Measurements from ENCODE around the gene DYRK1A. TPM values are rescaled to one million over a fixed set of nuclear protein-coding genes. Genes with fewer than 3 reads are reported as not detected.

Gene DYRK1A
- total RNA-seq, 2 donors from 2014 or later = 70.5 to 146 TPM

DNA sequence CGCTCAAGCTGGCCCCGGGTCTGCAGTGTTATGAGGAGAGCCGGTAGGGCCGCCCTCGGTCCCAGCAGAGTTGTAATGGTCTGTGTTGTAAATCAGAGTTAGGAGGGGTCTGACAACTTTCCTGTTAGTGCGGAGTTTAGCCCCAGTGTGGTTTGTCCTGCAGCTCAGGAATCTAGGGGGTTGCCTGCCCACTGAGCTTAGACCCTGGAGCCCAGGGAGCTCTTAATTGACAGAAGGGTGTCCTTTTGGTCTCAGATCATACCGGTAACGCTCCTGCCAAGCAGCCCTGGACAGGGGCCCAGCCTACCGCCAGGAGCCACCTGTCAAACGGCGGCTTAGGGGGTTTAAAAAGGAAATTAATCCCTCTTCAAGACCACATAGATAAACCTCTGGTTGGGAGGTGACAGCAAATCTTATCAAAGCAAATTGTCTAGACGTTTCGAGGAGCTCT, 164.4 kb downstream of the DYRK1A start:
- H3K27me3 ChIP-seq (replicated peaks; ENCODE audit: insufficient read depth) = no peaks in the 10 kb centered on the region
- H3K4me1 ChIP-seq (replicated peaks) = no peaks in the 10 kb centered on the region
- WGBS = 23% methylated on average over 13 of the region's 13 CpGs
- TF ChIP-seq, protein P1, sequence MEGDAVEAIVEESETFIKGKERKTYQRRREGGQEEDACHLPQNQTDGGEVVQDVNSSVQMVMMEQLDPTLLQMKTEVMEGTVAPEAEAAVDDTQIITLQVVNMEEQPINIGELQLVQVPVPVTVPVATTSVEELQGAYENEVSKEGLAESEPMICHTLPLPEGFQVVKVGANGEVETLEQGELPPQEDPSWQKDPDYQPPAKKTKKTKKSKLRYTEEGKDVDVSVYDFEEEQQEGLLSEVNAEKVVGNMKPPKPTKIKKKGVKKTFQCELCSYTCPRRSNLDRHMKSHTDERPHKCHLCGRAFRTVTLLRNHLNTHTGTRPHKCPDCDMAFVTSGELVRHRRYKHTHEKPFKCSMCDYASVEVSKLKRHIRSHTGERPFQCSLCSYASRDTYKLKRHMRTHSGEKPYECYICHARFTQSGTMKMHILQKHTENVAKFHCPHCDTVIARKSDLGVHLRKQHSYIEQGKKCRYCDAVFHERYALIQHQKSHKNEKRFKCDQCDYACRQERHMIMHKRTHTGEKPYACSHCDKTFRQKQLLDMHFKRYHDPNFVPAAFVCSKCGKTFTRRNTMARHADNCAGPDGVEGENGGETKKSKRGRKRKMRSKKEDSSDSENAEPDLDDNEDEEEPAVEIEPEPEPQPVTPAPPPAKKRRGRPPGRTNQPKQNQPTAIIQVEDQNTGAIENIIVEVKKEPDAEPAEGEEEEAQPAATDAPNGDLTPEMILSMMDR (IDR thresholded peaks at IDR 0.05) = no peak
- no peak for TF ChIP-seq POLR2A (IDR thresholded peaks at IDR 0.05)
- no peak for TF ChIP-seq POLR2AphosphoS5 (IDR thresholded peaks at IDR 0.05)
- H3K36me3 ChIP-seq = no peaks in the 10 kb centered on the region
- no peak for DNase-seq (ENCODE audit: low spot score)
- H3K9me3 ChIP-seq = no peaks in the 10 kb centered on the region
- intact Hi-C loops (cut with DNase I) = no loop called here
- H3K27ac ChIP-seq = no peak overlapping the region
- H3K4me3 ChIP-seq = no peak overlapping the region

- intact Hi-C loops (cut with DNase I) = no loop called here
- Histone ChIP-seq H3K9me3 (no peaks in the 10 kb centered on the region), H3K4me3 (no peak overlapping the region), H3K27ac (no peak overlapping the region), H3K27me3 (replicated peaks; ENCODE audit: insufficient read depth) (no peaks in the 10 kb centered on the region), H3K36me3 (no peaks in the 10 kb centered on the region), H3K4me1 (replicated peaks) (no peaks in the 10 kb centered on the region)
- DNase-seq (ENCODE audit: low spot score) = no peak
- TF ChIP-seq, protein P1 (IDR thresholded peaks at IDR 0.05) = no peak
- no peak for TF ChIP-seq POLR2AphosphoS5 (IDR thresholded peaks at IDR 0.05)
- TF ChIP-seq POLR2A (IDR thresholded peaks at IDR 0.05) = no peak
- 30% methylated on average over 13 of the region's 13 CpGs for WGBS
Measured at GRCh38 chr21:37531431-37531932, 164.9 kb downstream of the DYRK1A start.

DNA sequence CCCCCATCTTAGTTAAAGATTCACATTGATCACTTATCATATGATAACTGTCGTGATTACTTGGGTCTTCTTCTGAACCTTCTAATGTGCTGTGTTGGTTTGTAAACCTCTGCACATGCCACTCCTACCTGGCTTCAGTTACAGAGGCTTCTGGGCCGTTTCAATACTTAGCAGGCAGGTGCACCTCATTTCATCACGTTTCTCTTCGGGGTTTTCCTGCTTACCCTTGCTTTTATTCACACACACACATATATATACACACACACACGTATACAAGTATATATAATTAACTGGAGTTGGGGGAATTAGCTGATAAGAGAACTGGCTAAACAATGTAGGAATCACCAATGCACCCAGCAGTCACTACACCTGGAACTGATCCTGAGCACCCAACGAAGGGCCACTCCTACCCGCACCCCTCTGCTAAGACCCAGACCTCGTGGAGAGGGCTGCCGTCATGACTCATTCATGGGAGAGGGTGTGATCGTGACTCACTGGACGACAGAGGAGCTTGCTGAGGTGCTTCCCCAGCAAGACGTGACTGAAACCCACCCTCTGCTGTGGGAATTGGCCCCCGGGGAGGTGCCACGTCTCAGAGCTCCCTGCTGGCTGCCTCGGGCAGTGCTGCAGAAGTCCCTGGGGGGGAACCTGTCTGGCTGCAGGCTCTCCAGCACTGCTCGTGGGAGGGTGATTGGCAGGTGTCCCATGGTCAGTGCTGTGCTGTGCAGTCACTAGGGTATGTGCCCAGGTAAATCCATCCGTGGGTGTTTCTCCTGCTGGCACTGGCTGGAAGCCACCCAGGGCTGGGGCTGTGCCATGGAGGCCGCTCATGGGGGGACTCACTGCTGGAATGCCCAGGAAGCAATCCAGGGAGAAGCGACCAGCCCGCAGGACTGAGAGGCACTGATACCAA, 166.6 kb downstream of the DYRK1A start:
- 54% methylated on average over 13 of the region's 20 CpGs for WGBS
- intact Hi-C loops (cut with DNase I) = no loop called here
- Histone ChIP-seq H3K36me3 (no peaks in the 10 kb centered on the region), H3K9me3 (no peaks in the 10 kb centered on the region), H3K4me1 (replicated peaks) (no peaks in the 10 kb centered on the region), H3K27me3 (replicated peaks; ENCODE audit: insufficient read depth) (no peaks in the 10 kb centered on the region), H3K4me3 (no peak overlapping the region), H3K27ac (no peak overlapping the region)
- TF ChIP-seq, protein P1 (IDR thresholded peaks at IDR 0.05) = peak in 1 of 4 experiments; percentile 18
- TF ChIP-seq POLR2AphosphoS5 (IDR thresholded peaks at IDR 0.05) (no peak), POLR2A (IDR thresholded peaks at IDR 0.05) (no peak)
- DNase-seq (ENCODE audit: low spot score) = no peak

DNA sequence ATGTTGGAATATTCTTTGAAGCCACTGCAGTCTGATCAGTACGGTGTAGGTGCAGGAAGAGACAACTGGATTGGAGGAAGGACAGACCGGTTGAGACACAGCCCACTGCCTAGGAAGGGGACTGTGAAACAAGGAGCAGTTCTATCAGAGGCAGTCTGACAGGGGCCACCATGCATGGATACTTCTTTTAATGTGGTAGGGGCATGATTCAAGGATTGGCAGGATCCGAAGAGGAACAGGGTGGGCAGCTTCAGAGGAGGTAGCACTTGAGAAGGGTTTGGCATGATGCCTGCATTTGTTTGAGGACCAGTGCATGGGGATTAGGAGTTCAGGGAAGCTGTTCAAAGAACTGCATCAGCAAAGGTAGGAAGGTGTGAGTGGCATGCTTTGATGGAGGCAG, 167.9 kb downstream of the DYRK1A start:
- WGBS = 62% methylated on average over 3 of the region's 3 CpGs
- no peaks in the 10 kb centered on the region for H3K27me3 ChIP-seq (replicated peaks; ENCODE audit: insufficient read depth)
- no peak for DNase-seq (ENCODE audit: low spot score)
- no peaks in the 10 kb centered on the region for H3K36me3 ChIP-seq
- intact Hi-C loops (cut with DNase I) = no loop called here
- no peak for TF ChIP-seq POLR2AphosphoS5 (IDR thresholded peaks at IDR 0.05)
- no peak for TF ChIP-seq POLR2A (IDR thresholded peaks at IDR 0.05)
- TF ChIP-seq, protein P1 (IDR thresholded peaks at IDR 0.05) = no peak
- H3K27ac ChIP-seq = no peak overlapping the region
- H3K4me3 ChIP-seq = no peak overlapping the region
- no peaks in the 10 kb centered on the region for H3K9me3 ChIP-seq
- H3K4me1 ChIP-seq (replicated peaks) = no peaks in the 10 kb centered on the region

Data from prostate gland (tissue), 2 donors.